COLO829 (cell line): ENCODE results near the gene C9orf85.
"Not testable (repeated sequence)": the region's sequence is repeated elsewhere in the genome, so short reads cannot be mapped to it uniquely, and the experiment has no call there.

Experiments used
- DNase-seq: peaks from one replicate; pipeline ENCODE4 v3.0.0; 2012; ENCODE audit warnings: low spot score

The C9orf85 gene

GRCh38 chr9:71941998-71942567 lies 30.6 kb downstream of the C9orf85 start:
- no peak for DNase-seq

GRCh38 chr9:71944754-71945375 lies 33.4 kb downstream of the C9orf85 start:
- DNase-seq: peak; percentile 86

- DNase-seq: not testable (repeated sequence)
These were observed 43.2 kb downstream of the C9orf85 start for GRCh38 chr9:71954652-71955051.

DNA sequence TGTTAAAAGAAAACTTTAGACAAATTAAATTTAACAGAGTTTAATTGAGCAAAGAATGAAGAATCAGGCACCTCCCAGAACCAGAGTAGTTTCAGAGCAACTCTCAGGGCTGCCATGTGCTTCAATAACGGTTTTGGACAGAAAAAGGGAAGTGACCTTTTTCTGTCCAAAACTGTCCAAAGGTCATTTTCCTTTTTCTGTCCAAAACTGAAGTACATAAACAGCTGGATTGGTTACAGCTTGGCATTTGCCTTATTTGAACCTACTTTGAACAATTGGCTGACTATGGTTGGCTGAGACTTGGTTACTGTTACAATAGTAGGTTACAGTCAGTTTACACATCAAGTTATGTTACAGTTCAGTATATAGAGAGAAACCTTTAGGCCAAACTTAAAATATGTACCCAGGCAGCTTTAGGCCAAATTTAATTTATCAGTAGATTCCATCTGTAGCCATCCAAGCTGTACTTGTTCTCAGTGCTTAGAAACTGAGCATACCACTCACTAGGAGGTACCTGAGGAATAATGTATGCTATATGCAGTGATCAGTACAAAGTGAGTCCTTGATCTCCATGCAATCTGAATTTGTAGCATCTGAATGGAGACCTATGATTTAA lies 44.0 kb downstream of the C9orf85 start:
- DNase-seq: no peak

DNA sequence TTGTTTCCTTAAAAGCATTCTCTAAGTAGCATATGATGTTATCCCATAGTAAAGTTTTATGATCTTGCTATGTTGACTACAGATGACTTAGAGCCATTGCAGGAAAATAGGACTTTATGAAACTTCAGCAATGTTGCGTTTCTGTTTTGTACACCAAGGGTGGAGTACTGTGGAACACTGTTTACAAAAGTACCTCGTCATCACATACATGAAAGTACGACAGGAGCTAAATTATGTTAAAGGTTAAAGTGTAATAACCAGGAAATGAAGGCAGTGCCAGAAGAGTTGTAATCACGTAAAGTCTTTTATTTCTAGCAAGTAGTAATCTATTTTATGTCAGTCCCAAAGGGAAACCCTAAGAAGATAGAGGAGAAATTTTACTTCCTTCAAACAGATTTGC lies 50.9 kb downstream of the C9orf85 start:
- DNase-seq: no peak

DNA sequence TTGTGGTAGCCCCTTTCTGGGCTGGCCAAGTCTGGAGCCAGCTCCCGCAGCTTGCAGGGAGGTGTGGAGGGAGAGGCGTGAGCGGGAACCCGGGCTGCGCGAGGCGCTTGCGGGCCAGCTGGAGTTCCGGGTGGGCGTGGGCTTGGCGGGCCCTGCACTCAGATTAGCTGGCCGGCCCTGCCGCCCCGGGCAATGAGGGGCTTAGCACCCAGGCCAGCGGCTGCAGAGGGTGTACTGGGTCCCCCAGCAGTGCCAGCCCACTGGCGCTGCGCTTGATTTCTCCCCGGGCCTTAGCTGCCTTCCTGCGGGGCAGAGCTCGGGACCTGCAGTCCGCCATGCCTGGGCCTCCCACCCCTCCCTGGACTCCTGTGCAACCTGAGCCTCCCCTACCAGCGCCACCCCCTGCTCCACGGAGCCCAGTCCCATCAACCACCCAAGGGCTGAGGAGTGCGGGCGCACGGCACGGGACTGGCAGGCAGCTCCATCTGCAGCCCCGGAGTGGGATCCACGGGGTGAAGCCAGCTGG lies 52.1 kb downstream of the C9orf85 start:
- not testable (repeated sequence) for DNase-seq

GRCh38 chr9:71965403-71965802 lies 54.0 kb downstream of the C9orf85 start:
- no peak for DNase-seq

- no peak for DNase-seq
These were observed 55.2 kb downstream of the C9orf85 start for GRCh38 chr9:71966601-71967000.

- no peak for DNase-seq
These were observed 57.2 kb downstream of the C9orf85 start for GRCh38 chr9:71968541-71969090.

DNA sequence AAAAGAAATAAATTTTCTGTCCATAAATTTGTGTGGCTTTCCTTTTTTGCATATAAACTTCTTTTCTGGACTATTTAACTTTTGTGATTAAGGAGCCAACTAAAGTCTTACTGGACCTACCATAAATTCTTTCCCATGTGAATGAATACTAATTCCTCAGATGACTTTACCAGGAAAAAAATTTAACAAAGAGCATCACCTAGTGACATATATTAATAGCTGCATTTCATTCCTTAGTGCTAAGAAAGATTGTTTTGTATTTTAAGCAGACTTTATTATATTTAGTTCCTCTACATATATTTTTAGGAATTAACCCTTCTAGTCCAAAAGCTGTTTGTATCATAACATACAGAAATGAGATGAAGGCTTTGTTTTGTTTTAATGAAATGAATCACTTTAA lies 64.4 kb downstream of the C9orf85 start:
- DNase-seq: peak; percentile 25

DNA sequence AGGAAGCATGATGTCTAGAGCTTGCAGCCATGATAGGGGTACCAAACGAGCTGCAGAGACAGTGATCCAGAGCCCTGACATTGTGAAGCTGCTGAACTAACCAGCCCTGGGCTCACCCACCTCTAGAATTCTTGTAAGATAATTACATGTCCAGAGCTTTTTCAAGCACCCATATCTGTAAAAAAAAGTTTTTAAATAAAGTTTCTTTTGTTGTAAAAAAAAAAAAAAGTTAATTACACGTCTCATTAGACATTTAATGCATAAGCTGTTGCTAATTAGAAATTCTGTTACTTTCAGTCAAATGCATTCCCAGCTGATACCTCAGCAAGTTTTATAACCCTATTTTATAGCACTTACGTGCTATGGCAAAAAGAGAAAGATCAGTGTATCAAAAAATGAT lies 65.6 kb downstream of the C9orf85 start:
- no peak for DNase-seq

DNA sequence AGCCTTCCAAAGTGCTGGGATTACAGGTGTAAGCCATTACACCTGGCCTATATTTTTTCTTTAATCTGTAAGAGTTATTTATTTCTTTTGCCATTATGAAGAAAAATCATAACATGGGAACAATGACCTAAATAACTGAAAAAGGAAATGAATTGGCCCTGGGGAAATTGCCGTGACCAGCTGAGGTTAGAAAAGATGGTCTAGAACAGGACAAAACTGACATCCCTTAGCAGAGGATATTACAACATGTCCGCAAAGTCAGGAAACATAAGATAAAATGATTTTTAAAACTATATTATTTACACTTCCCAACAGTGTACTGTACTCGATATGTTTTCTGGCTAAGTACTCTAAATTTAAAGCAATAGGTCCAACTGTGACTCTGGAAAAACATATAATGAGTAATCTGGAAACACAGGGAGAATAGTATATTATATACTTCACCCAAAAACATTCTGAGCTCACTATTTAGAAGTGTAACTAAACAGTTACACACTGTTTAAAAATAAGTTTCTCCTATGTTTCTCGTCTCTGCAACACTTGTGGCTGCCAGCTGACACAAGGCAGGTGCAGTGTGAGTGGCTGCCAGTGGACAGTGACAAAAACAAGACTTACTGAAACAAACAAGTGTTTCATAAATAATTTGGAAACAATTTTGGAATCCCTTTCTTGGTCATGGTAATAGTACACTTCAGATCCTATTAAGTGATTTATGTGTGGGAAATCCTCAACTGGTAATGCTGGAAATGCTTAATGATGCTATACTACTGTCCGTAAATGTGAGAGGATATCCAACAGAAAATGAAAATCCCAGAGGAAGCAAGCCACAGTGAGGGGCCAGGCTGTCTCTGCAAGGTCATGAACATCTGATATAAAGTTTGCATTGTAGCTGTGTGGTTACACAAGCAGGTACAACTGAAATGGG lies 69.1 kb downstream of the C9orf85 start:
- DNase-seq: no peak

GRCh38 chr9:71981944-71982343 lies 70.5 kb downstream of the C9orf85 start:
- no peak for DNase-seq

DNA sequence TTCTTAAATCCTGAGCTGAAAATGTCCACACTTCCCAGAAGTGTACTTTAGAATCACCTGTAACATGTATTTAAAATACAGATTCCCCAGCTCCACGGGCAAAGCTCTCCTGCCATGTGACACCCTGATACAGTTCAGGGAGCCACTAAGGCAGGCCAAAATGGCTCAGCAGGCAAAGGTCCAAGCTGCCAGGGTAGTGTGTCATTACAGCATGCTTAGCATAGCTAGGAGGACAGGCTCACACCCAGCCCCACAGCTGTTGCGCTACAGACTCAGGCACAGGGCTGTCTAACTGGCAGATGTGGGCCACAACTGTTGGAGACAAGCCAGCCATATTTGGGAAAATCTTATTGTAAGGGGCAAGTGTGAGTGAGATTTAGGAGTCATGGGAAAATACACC lies 73.0 kb downstream of the C9orf85 start:
- DNase-seq: no peak

GRCh38 chr9:71984831-71985281 lies 73.4 kb downstream of the C9orf85 start:
- DNase-seq: no peak

- no peak for DNase-seq
These were observed 74.0 kb downstream of the C9orf85 start for GRCh38 chr9:71985297-71985911.

GRCh38 chr9:71986900-71987299 lies 75.5 kb downstream of the C9orf85 start:
- DNase-seq: no peak

DNA sequence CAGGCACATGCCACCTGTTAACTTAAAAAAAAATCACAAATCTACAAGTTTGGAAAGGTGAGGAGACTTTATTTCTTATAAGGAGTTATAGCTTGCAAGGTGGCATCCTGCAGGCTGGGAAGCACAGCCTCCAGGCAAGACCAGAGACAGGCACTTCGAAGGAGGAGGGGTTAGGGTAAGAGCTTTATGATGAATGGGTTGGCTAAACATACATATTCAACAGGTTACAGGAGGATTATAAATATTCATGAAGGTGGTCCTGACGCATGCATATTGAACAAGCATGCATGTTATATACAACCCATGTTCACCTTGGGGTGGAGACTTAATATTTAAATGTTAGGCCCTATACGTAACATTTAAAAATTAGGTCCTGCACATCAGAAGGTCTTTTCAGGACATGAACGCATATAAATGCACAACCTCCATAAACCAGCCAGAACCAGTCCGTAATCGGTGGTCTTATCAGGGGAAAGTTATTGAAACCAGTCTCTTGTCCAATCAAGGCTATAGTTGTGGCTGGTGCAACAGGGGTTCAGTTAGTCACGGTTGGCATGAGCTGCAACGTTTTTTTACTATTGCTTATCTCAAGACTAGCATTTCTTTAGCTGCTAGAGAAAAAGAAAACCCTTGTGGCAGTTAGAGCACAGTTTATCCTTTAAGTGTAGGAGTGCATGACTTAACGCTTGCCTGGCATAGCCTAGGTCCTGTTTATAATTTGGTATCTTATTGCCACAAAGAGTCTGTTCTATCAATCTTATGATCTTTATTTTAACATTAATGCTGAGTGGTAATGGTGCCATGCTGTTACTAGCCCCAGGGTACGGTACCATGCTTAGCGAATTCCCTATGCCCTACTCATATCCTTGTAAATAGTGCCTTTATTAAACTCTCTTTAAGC lies 76.3 kb downstream of the C9orf85 start:
- DNase-seq: peak; percentile 91

DNA sequence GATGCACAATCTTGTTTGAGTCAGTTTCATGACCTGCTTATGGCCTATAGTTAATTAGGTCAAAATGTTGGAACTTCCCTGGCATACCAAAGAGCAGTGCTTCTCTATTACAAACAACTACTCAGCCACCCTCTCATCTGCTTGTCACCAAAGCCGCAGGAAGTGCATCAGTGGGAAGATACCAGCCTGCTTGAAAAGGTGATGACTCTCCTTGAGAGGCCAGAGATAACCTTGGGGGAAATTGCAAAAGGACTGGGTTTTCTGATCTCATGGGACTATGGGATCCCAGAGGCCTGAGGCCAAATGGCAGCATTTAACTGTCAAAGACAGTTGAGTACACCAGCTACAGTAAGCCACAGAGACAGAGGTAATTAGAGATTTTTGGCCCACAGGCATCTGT lies 79.0 kb downstream of the C9orf85 start:
- no peak for DNase-seq

DNA sequence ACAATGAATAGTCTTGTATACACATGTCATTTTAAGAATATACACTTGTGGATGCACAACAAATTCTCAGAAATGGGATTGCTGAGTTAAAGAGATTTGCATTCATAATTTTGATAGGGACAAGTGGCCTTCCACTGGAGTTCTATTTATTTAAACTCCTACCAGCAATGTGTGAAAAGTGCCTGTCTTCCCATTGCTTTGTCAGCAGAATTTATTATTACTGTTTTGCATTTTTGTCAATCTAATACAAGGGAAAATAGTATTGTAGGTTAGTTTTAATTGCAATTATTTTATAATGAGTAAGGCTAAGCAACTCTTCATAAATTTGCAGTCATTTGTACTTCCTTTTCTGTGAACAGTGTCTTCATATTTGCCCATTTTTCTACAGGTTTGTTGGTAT lies 94.0 kb downstream of the C9orf85 start:
- DNase-seq: no peak

DNA sequence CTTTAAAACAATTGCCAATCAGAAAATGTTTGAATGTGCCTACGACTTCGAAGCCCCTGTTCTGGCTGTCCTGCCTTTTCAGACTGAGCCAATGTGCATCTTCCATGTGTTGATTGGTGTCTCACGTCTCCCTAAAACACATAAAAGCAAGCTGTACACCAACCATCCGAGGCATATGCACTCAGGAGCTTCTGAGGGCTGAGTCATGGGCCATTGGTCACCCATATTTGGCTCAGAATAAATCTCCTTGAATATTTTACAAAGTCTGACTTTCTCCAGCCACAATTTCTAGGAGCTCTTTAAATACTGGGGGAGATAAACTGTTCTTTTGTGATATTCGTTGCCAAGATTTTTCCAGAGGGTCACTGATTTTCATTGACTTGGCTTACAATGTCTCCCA lies 95.1 kb downstream of the C9orf85 start:
- no peak for DNase-seq
